Measurements from ENCODE around the gene PYDC2. TPM values are rescaled to one million over a fixed set of nuclear protein-coding genes. Genes with fewer than 3 reads are reported as not detected.

The PYDC2 gene
- total and polyA plus RNA-seq, 2 donors (not counting 1 experiment from before 2014, with no cell fraction given), result not detected

- Histone ChIP-seq H3K9me3 (ENCODE audit: control insufficient read depth, insufficient read depth, low read depth, low read length) (no peaks in the 10 kb centered on the region), H3K36me3 (ENCODE audit: control insufficient read depth, insufficient read depth, low read length) (no peaks in the 10 kb centered on the region), H4K20me1 (ENCODE audit: control insufficient read depth, extremely low read depth, insufficient read depth, low read length) (no peaks in the 10 kb centered on the region), H3K4me1 (ENCODE audit: control insufficient read depth, extremely low read depth, insufficient read depth, low read length) (no peaks in the 10 kb centered on the region), H3K4me2 (ENCODE audit: extremely low read depth, insufficient read depth, low read length) (no peak overlapping the region), H3K9ac (ENCODE audit: insufficient read depth, low read length) (no peak overlapping the region), H2AFZ (ENCODE audit: low read length) (no peak overlapping the region), H3K27me3 (ENCODE audit: control insufficient read depth, insufficient read depth, low read length) (no peaks in the 10 kb centered on the region), H3K27ac (ENCODE audit: insufficient read depth, low read length) (no peak overlapping the region), H3K4me3 (replicated peaks in 1 of 4; ENCODE audit: control extremely low read depth in 1 of 4, insufficient read depth in 1 of 4, low read depth in 3 of 4, low read length in 4 of 4) (no peak overlapping the region), H3K79me2 (ENCODE audit: control insufficient read depth, insufficient read depth, low read length) (no peaks in the 10 kb centered on the region)
- TF ChIP-seq CTCF (conservative IDR thresholded peaks at IDR 0.05 in 1 of 2, IDR thresholded peaks at IDR 0.05 in 1 of 2; ENCODE audit: low read depth in 1 of 2, low read length in 2 of 2) (no peak), EZH2 (IDR thresholded peaks at IDR 0.05; ENCODE audit: low read length, missing control alignments) (no peak)
- no peak for DNase-seq (ENCODE audit: low read depth in 2 of 2)
Measured at GRCh38 chr3:191426311-191426710, 34.7 kb upstream of the PYDC2 start.

GRCh38 chr3:191428177-191428576, 32.8 kb upstream of the PYDC2 start:
- H3K9ac ChIP-seq (ENCODE audit: insufficient read depth, low read length), result no peak overlapping the region
- TF ChIP-seq EZH2 (IDR thresholded peaks at IDR 0.05; ENCODE audit: low read length, missing control alignments), result no peak
- TF ChIP-seq CTCF (conservative IDR thresholded peaks at IDR 0.05 in 1 of 2, IDR thresholded peaks at IDR 0.05 in 1 of 2; ENCODE audit: low read depth in 1 of 2, low read length in 2 of 2), result no peak
- no peak overlapping the region for H3K27ac ChIP-seq (ENCODE audit: insufficient read depth, low read length)
- no peak overlapping the region for H3K4me3 ChIP-seq (replicated peaks in 1 of 4; ENCODE audit: control extremely low read depth in 1 of 4, insufficient read depth in 1 of 4, low read depth in 3 of 4, low read length in 4 of 4)
- no peaks in the 10 kb centered on the region for H3K4me1 ChIP-seq (ENCODE audit: control insufficient read depth, extremely low read depth, insufficient read depth, low read length)
- no peaks in the 10 kb centered on the region for H3K27me3 ChIP-seq (ENCODE audit: control insufficient read depth, insufficient read depth, low read length)
- no peak overlapping the region for H2AFZ ChIP-seq (ENCODE audit: low read length)
- no peaks in the 10 kb centered on the region for H3K36me3 ChIP-seq (ENCODE audit: control insufficient read depth, insufficient read depth, low read length)
- no peak overlapping the region for H3K4me2 ChIP-seq (ENCODE audit: extremely low read depth, insufficient read depth, low read length)
- DNase-seq (ENCODE audit: low read depth in 2 of 2), result no peak
- no peaks in the 10 kb centered on the region for H3K79me2 ChIP-seq (ENCODE audit: control insufficient read depth, insufficient read depth, low read length)
- H4K20me1 ChIP-seq (ENCODE audit: control insufficient read depth, extremely low read depth, insufficient read depth, low read length), result no peaks in the 10 kb centered on the region
- no peaks in the 10 kb centered on the region for H3K9me3 ChIP-seq (ENCODE audit: control insufficient read depth, insufficient read depth, low read depth, low read length)

- no peak overlapping the region for H3K4me3 ChIP-seq (replicated peaks in 1 of 4; ENCODE audit: control extremely low read depth in 1 of 4, insufficient read depth in 1 of 4, low read depth in 3 of 4, low read length in 4 of 4)
- TF ChIP-seq CTCF (conservative IDR thresholded peaks at IDR 0.05 in 1 of 2, IDR thresholded peaks at IDR 0.05 in 1 of 2; ENCODE audit: low read depth in 1 of 2, low read length in 2 of 2), result no peak
- TF ChIP-seq EZH2 (IDR thresholded peaks at IDR 0.05; ENCODE audit: low read length, missing control alignments), result no peak
- peak in 1 of 2 donors; percentile 1 for DNase-seq (ENCODE audit: low read depth in 2 of 2)
- no peaks in the 10 kb centered on the region for H3K79me2 ChIP-seq (ENCODE audit: control insufficient read depth, insufficient read depth, low read length)
- H3K9me3 ChIP-seq (ENCODE audit: control insufficient read depth, insufficient read depth, low read depth, low read length), result no peaks in the 10 kb centered on the region
- no peaks in the 10 kb centered on the region for H3K36me3 ChIP-seq (ENCODE audit: control insufficient read depth, insufficient read depth, low read length)
- H3K4me2 ChIP-seq (ENCODE audit: extremely low read depth, insufficient read depth, low read length), result no peak overlapping the region
- no peak overlapping the region for H3K27ac ChIP-seq (ENCODE audit: insufficient read depth, low read length)
- no peaks in the 10 kb centered on the region for H3K4me1 ChIP-seq (ENCODE audit: control insufficient read depth, extremely low read depth, insufficient read depth, low read length)
- H4K20me1 ChIP-seq (ENCODE audit: control insufficient read depth, extremely low read depth, insufficient read depth, low read length), result no peaks in the 10 kb centered on the region
- H3K27me3 ChIP-seq (ENCODE audit: control insufficient read depth, insufficient read depth, low read length), result no peaks in the 10 kb centered on the region
- no peak overlapping the region for H2AFZ ChIP-seq (ENCODE audit: low read length)
- no peak overlapping the region for H3K9ac ChIP-seq (ENCODE audit: insufficient read depth, low read length)
Measured at GRCh38 chr3:191430103-191430502, 30.9 kb upstream of the PYDC2 start.
